Endothelial cell of hepatic sinusoid (primary cell): Measurements from ENCODE around the gene DCAF5.
"Not testable (repeated sequence)": the region's sequence is repeated elsewhere in the genome, so short reads cannot be mapped to it uniquely, and the experiment has no call there.

ENCODE experiments used
- in situ Hi-C: cut with HindIII; loops from 2 replicates; pipeline ENCODE4 v1.10.0; 2017; ENCODE audit warnings: low sequenced_read_pairs

DCAF5 gene

GRCh38 chr14:69077185-69077584 is 75.7 kb downstream of the DCAF5 start:
- in situ Hi-C loops, result not testable (repeated sequence)

- in situ Hi-C loops, result no loop called here
These were observed 76.6 kb downstream of the DCAF5 start for GRCh38 chr14:69076341-69076740.

- in situ Hi-C loops, result loop anchor here (5.0 kb wide), 1 partner anchor 87 kb away; no protein-coding TSS in a partner anchor
These were observed 79.0 kb downstream of the DCAF5 start for GRCh38 chr14:69073915-69074314.

- in situ Hi-C loops, result loop anchor here (5.0 kb wide), 1 partner anchor 86 kb away; no protein-coding TSS in a partner anchor
These were observed 79.5 kb downstream of the DCAF5 start for GRCh38 chr14:69073429-69073828.

- in situ Hi-C loops, result loop anchor here (5.0 kb wide), 1 partner anchor 85 kb away; no protein-coding TSS in a partner anchor
These were observed 80.3 kb downstream of the DCAF5 start for GRCh38 chr14:69072584-69072983.

GRCh38 chr14:69068744-69069421 is 84.0 kb downstream of the DCAF5 start:
- in situ Hi-C loops, result no loop called here

- in situ Hi-C loops, result no loop called here
These were observed 86.3 kb downstream of the DCAF5 start for GRCh38 chr14:69066396-69067171.

GRCh38 chr14:69065934-69066333 is 87.0 kb downstream of the DCAF5 start:
- in situ Hi-C loops, result not testable (repeated sequence)

GRCh38 chr14:69064596-69064995 is 88.3 kb downstream of the DCAF5 start:
- in situ Hi-C loops, result no loop called here

- in situ Hi-C loops, result no loop called here
These were observed 93.0 kb downstream of the DCAF5 start for GRCh38 chr14:69059658-69060623.

- in situ Hi-C loops, result no loop called here
These were observed 96.7 kb downstream of the DCAF5 start for GRCh38 chr14:69055999-69056788.

- in situ Hi-C loops, result no loop called here
These were observed 97.8 kb downstream of the DCAF5 start for GRCh38 chr14:69055125-69055524.

GRCh38 chr14:69054030-69054429 is 98.9 kb downstream of the DCAF5 start:
- in situ Hi-C loops, result no loop called here

GRCh38 chr14:69052181-69052601 is 100.7 kb downstream of the DCAF5 start:
- in situ Hi-C loops, result no loop called here

GRCh38 chr14:69050240-69051184 is 102.4 kb downstream of the DCAF5 start:
- in situ Hi-C loops, result no loop called here

- in situ Hi-C loops, result loop anchor here (5.0 to 10.0 kb wide), 2 partner anchors 33 to 65 kb away; no protein-coding TSS in a partner anchor
These were observed 103.2 kb downstream of the DCAF5 start for GRCh38 chr14:69049675-69050074.

- in situ Hi-C loops, result loop anchor here (5.0 to 10.0 kb wide), 2 partner anchors 34 to 64 kb away; no protein-coding TSS in a partner anchor
These were observed 104.5 kb downstream of the DCAF5 start for GRCh38 chr14:69048456-69048855.

GRCh38 chr14:69047255-69047654 is 105.7 kb downstream of the DCAF5 start:
- in situ Hi-C loops, result loop anchor here (5.0 to 10.0 kb wide), 2 partner anchors 35 to 62 kb away; no protein-coding TSS in a partner anchor

GRCh38 chr14:69046476-69046860 is 106.5 kb downstream of the DCAF5 start:
- in situ Hi-C loops, result loop anchor here (5.0 to 10.0 kb wide), 2 partner anchors 36 to 62 kb away; no protein-coding TSS in a partner anchor
